HG02981 (cell line): ENCODE data around the gene ANKRD40CL.
"Not testable (repeated sequence)": the region's sequence is repeated elsewhere in the genome, so short reads cannot be mapped to it uniquely, and the experiment has no call there.

Experiments used
- ATAC-seq: cut with Tn5 transposase; IDR thresholded peaks from one replicate; pipeline ENCODE4 v1.9.1; 2021; ENCODE audit warnings: mild to moderate bottlenecking, moderate library complexity; ENCODE audit not compliant: unreplicated experiment

ANKRD40CL gene

GRCh38 chr17:50763716-50764475, 3.4 kb downstream of the ANKRD40CL start:
- no peak for ATAC-seq

GRCh38 chr17:50762177-50762576, 5.1 kb downstream of the ANKRD40CL start:
- no peak for ATAC-seq

GRCh38 chr17:50758989-50759544, 8.3 kb downstream of the ANKRD40CL start:
- ATAC-seq, result no peak

- ATAC-seq, result no peak
Observed at GRCh38 chr17:50758524-50758923, 8.8 kb downstream of the ANKRD40CL start.

- ATAC-seq, result no peak
Observed at GRCh38 chr17:50754521-50754920, 12.8 kb downstream of the ANKRD40CL start.

- no peak for ATAC-seq
Observed at GRCh38 chr17:50749245-50749644, 18.1 kb downstream of the ANKRD40CL start.

- ATAC-seq, result no peak
Observed at GRCh38 chr17:50745631-50746030, 21.7 kb downstream of the ANKRD40CL start.

GRCh38 chr17:50739098-50739497, 28.2 kb downstream of the ANKRD40CL start:
- ATAC-seq, result no peak

- ATAC-seq, result no peak
Observed at GRCh38 chr17:50737118-50737698, 30.1 kb downstream of the ANKRD40CL start.

- ATAC-seq, result no peak
Observed at GRCh38 chr17:50735287-50735686, 32.0 kb downstream of the ANKRD40CL start.

- ATAC-seq, result no peak
Observed at GRCh38 chr17:50731575-50732460, 35.5 kb downstream of the ANKRD40CL start.

GRCh38 chr17:50728881-50729765, 38.2 kb downstream of the ANKRD40CL start:
- ATAC-seq, result no peak

GRCh38 chr17:50728112-50728429, 39.2 kb downstream of the ANKRD40CL start:
- ATAC-seq, result no peak

- ATAC-seq, result no peak
Observed at GRCh38 chr17:50725769-50726655, 41.3 kb downstream of the ANKRD40CL start.

GRCh38 chr17:50724622-50725021, 42.7 kb downstream of the ANKRD40CL start:
- not testable (repeated sequence) for ATAC-seq

- ATAC-seq, result no peak
Observed at GRCh38 chr17:50722746-50723145, 44.6 kb downstream of the ANKRD40CL start.

GRCh38 chr17:50721194-50722010, 45.9 kb downstream of the ANKRD40CL start:
- ATAC-seq, result no peak

GRCh38 chr17:50719924-50720794, 47.2 kb downstream of the ANKRD40CL start:
- no peak for ATAC-seq
